Posterior cingulate gyrus (tissue), 11 donors: Measurements from ENCODE around the gene SLC22A5.

Source experiments
- DNase-seq, 10 donors: peaks; one replicate each; pipeline versions ENCODE4 v3.0.0 to v3.0.0-alpha.2; 2020 to 2021; ENCODE audit warnings: mixed read lengths in 3 of 10
- intact Hi-C: fragments of 100-400 bp; cut with DNase I; formaldehyde crosslinking; loops from one replicate; pipeline ENCODE4 v1.15.1; 2023

Gene SLC22A5

GRCh38 chr5:132364319-132364718, 5.2 kb upstream of the SLC22A5 start:
- DNase-seq = no peak
- intact Hi-C loops = no loop called here

GRCh38 chr5:132365213-132365612, 4.3 kb upstream of the SLC22A5 start:
- intact Hi-C loops = no loop called here
- DNase-seq = no peak

- DNase-seq = no peak
- intact Hi-C loops = no loop called here
Observed at GRCh38 chr5:132368186-132368585, 1.3 kb upstream of the SLC22A5 start.

GRCh38 chr5:132369007-132369473, 470 bp upstream of the SLC22A5 start:
- no peak for DNase-seq
- intact Hi-C loops = no loop called here

- intact Hi-C loops = no loop called here
- peak in 1 of 10 donors; percentile 84 for DNase-seq
Observed at GRCh38 chr5:132370181-132370970, 866 bp downstream of the SLC22A5 start.

GRCh38 chr5:132370971-132371602, 1.6 kb downstream of the SLC22A5 start:
- DNase-seq = peak in 1 of 10 donors; percentile 38
- intact Hi-C loops = no loop called here

GRCh38 chr5:132371603-132371994, 2.1 kb downstream of the SLC22A5 start:
- DNase-seq = no peak
- intact Hi-C loops = no loop called here

- no peak for DNase-seq
- intact Hi-C loops = no loop called here
Observed at GRCh38 chr5:132372127-132372526, 2.6 kb downstream of the SLC22A5 start.

GRCh38 chr5:132372542-132372941, 3.0 kb downstream of the SLC22A5 start:
- intact Hi-C loops = no loop called here
- no peak for DNase-seq

- DNase-seq = no peak
- intact Hi-C loops = no loop called here
Observed at GRCh38 chr5:132375957-132376356, 6.4 kb downstream of the SLC22A5 start.

GRCh38 chr5:132376694-132377641, 7.5 kb downstream of the SLC22A5 start:
- DNase-seq = peak; percentile 46 to 96 (median 60)
- intact Hi-C loops = no loop called here

GRCh38 chr5:132377738-132378137, 8.2 kb downstream of the SLC22A5 start:
- no peak for DNase-seq
- intact Hi-C loops = no loop called here

GRCh38 chr5:132378580-132378979, 9.1 kb downstream of the SLC22A5 start:
- intact Hi-C loops = no loop called here
- no peak for DNase-seq

- intact Hi-C loops = no loop called here
- DNase-seq = no peak
Observed at GRCh38 chr5:132380047-132380446, 10.5 kb downstream of the SLC22A5 start.

GRCh38 chr5:132380741-132381140, 11.2 kb downstream of the SLC22A5 start:
- no peak for DNase-seq
- intact Hi-C loops = no loop called here

GRCh38 chr5:132381614-132382013, 12.1 kb downstream of the SLC22A5 start:
- DNase-seq = no peak
- intact Hi-C loops = no loop called here

GRCh38 chr5:132383261-132383660, 13.8 kb downstream of the SLC22A5 start:
- intact Hi-C loops = no loop called here
- DNase-seq = no peak

GRCh38 chr5:132383984-132384383, 14.5 kb downstream of the SLC22A5 start:
- no peak for DNase-seq
- intact Hi-C loops = no loop called here

GRCh38 chr5:132384506-132385050, 15.1 kb downstream of the SLC22A5 start:
- intact Hi-C loops = loop anchor here (5.0 kb wide), 1 partner anchor 498 kb away; no protein-coding TSS in a partner anchor
- DNase-seq = no peak

- peak in 7 of 10 donors; percentile 48 to 90 (median 62) for DNase-seq
- intact Hi-C loops = loop anchor here (1.0 to 5.0 kb wide), 2 partner anchors 116 to 497 kb away; no protein-coding TSS in a partner anchor
Observed at GRCh38 chr5:132385326-132386105, 16.0 kb downstream of the SLC22A5 start.
